A549 (cell line): ENCODE results near the gene MEPE. TPM values are rescaled to one million over a fixed set of nuclear protein-coding genes. Genes with fewer than 3 reads are reported as not detected.

Experiments
- ATAC-seq, 2 experiments: fragments of 200-7000 bp in 1 of 2; fragments of >200 bp in 1 of 2; cut with Nextera tagmentation in 1 of 2; cut with Tn5 transposase in 1 of 2; 3 replicates each; pipeline versions ENCODE4 v1.8.0 to v1.9.1; 2018 to 2020; ENCODE audit warnings: mild to moderate bottlenecking in 1 of 2, moderate library complexity in 1 of 2
- CTCF ChIA-PET: fragments of 300-600 bp; sonication (Branson Sonifier 250); formaldehyde crosslinking; extraction: SDS; loops from one replicate; lab custom pipeline; 2021; ENCODE audit warnings: antibody characterized with exemption, inconsistent platforms; lab: Yijun Ruan, JAX
- POLR2A ChIA-PET: fragments of 350-600 bp; formaldehyde crosslinking; extraction: SDS; loops from one replicate; lab custom pipeline; 2021; ENCODE audit warnings: antibody characterized with exemption, inconsistent platforms; lab: Yijun Ruan, JAX
- DNase-seq, 2 experiments: peaks; one replicate each; pipeline versions ENCODE4 v3.0.0 to v3.0.0-alpha.2; 2011 to 2016; ENCODE audit warnings: low read depth in 1 of 2, low spot score in 1 of 2
- FAIRE-seq: peaks from 2 replicates; lab custom pipeline; 2011; peaks lifted over from hg19 to GRCh38; lab: Jason Lieb, UNC
- H3K27ac ChIP-seq, 2 experiments: fragments of >200 bp; sonication (Bioruptor Twin); formaldehyde crosslinking; 3 replicates each; pipeline ENCODE4 v1.5.1; 2016 to 2017
- H3K4me1 ChIP-seq: fragments of >200 bp; sonication (Bioruptor Twin); formaldehyde crosslinking; 3 replicates; pipeline ENCODE4 v1.6.1; 2016
- H3K4me2 ChIP-seq: fragments of >200 bp; sonication (Bioruptor Twin); formaldehyde crosslinking; 3 replicates; pipeline ENCODE4 v1.6.1; 2016
- H3K4me3 ChIP-seq: fragments of >200 bp; sonication (Bioruptor Twin); formaldehyde crosslinking; 3 replicates; pipeline ENCODE4 v1.5.1; 2016
- H3K9me3 ChIP-seq: fragments of >200 bp; sonication (Bioruptor Twin); formaldehyde crosslinking; 3 replicates; pipeline ENCODE4 v1.6.1; 2016
- BHLHE40 ChIP-seq: IDR thresholded peaks from 2 replicates; pipeline ENCODE4 v1.6.1; 2012; ENCODE audit warnings: low read depth, low read length, inconsistent platforms
- CBX8 ChIP-seq: fragments of 200-600 bp; sonication (generic); IDR thresholded peaks from 2 replicates; pipeline ENCODE4 v1.6.1; 2016
- CEBPB ChIP-seq, 2 experiments: fragments of >200 bp in 1 of 2; sonication (Bioruptor Twin) in 1 of 2; formaldehyde crosslinking in 1 of 2; IDR thresholded peaks; 2 replicates each; pipeline ENCODE4 v1.6.1; 2012 to 2016
- EP300 ChIP-seq, 2 experiments: fragments of >200 bp; sonication (Bioruptor Twin); formaldehyde crosslinking; IDR thresholded peaks; 2 replicates in 1 of 2; 3 replicates in 1 of 2; pipeline ENCODE4 v1.6.1; 2016 to 2017
- FOSL2 ChIP-seq, 2 experiments: fragments of 450-650 bp in 1 of 2; fragments of >200 bp in 1 of 2; sonication (Bioruptor Twin) in 1 of 2; formaldehyde crosslinking; IDR thresholded peaks; 2 replicates each; pipeline versions ENCODE4 v1.5.0 to v1.6.1; 2016 to 2020; ENCODE audit warnings: mild to moderate bottlenecking in 1 of 2, moderate library complexity in 1 of 2
- JUNB ChIP-seq: fragments of >200 bp; sonication (Bioruptor Twin); formaldehyde crosslinking; IDR thresholded peaks from 2 replicates; pipeline ENCODE4 v1.6.1; 2016
- KDM5A ChIP-seq: fragments of 200-600 bp; sonication (generic); IDR thresholded peaks from 2 replicates; pipeline ENCODE4 v1.6.1; 2016; ENCODE audit warnings: antibody characterized with exemption, mild to moderate bottlenecking
- MAFK ChIP-seq: fragments of 450-650 bp; IDR thresholded peaks from 2 replicates; pipeline ENCODE4 v1.6.1; 2014; ENCODE audit not compliant: partially characterized antibody
- MAZ ChIP-seq: fragments of 150-350 bp; IDR thresholded peaks from 2 replicates; pipeline ENCODE4 v1.6.1; 2014; ENCODE audit warnings: antibody characterized with exemption, low read depth, low read length, borderline replicate concordance
- NFE2L2 ChIP-seq: fragments of 150-350 bp; conservative IDR thresholded peaks from 2 replicates; pipeline ENCODE4 v1.6.1; 2014; ENCODE audit warnings: low read length
- NR3C1 ChIP-seq: fragments of >200 bp; sonication (Bioruptor Twin); formaldehyde crosslinking; IDR thresholded peaks from 3 replicates; pipeline ENCODE4 v1.6.1; 2017
- SMC3 ChIP-seq: fragments of >200 bp; sonication (Bioruptor Twin); formaldehyde crosslinking; IDR thresholded peaks from 3 replicates; pipeline ENCODE4 v1.6.1; 2018; ENCODE audit warnings: inconsistent platforms
- TFCP2L1 ChIP-seq: fragments of 250-450 bp; sonication (Bioruptor Pico); IDR thresholded peaks from 2 replicates; pipeline ENCODE4 v1.5.0; 2021; ENCODE audit warnings: mild to moderate bottlenecking
- ZSCAN20 ChIP-seq: fragments of 250-450 bp; sonication (Bioruptor Pico); IDR thresholded peaks from 2 replicates; pipeline ENCODE4 v1.8.0; 2022; ENCODE audit warnings: mild to moderate bottlenecking, moderate library complexity
- WGBS: methylation state at CpG from one replicate; pipeline ENCODE4 v1.1.6; 2017; ENCODE audit errors: missing lambda C conversion rate; 5-methylcytosine and 5-hydroxymethylcytosine counted together
- polyA plus RNA-seq, 4 experiments: library from polyadenylated mRNA; depleted of rRNA in 3 of 4; stranded (reverse); fragments of >200 nt; fragmentation: RNase III in 1 of 4; extraction: RNeasy Plus Mini Kit Qiagen cat#74134 plus additional on column Dnase treatment in 1 of 4; gene quantifications; 2 replicates in 3 of 4; 3 replicates in 1 of 4; pipeline ENCODE4 v1.2.3, GENCODE V29; 2011 to 2017
- TF ChIP-seq, protein P1 (sequence below): IDR thresholded peaks from 2 replicates; pipeline ENCODE4 v1.6.1; 2012
- TF ChIP-seq, protein P2 (sequence below): IDR thresholded peaks from 2 replicates; pipeline ENCODE4 v1.6.1; 2012; ENCODE audit warnings: low read depth, borderline replicate concordance

Gene MEPE
- polyA plus RNA-seq, 2 of the 4 experiments (the other 2 are of a cell fraction) = not detected

DNA sequence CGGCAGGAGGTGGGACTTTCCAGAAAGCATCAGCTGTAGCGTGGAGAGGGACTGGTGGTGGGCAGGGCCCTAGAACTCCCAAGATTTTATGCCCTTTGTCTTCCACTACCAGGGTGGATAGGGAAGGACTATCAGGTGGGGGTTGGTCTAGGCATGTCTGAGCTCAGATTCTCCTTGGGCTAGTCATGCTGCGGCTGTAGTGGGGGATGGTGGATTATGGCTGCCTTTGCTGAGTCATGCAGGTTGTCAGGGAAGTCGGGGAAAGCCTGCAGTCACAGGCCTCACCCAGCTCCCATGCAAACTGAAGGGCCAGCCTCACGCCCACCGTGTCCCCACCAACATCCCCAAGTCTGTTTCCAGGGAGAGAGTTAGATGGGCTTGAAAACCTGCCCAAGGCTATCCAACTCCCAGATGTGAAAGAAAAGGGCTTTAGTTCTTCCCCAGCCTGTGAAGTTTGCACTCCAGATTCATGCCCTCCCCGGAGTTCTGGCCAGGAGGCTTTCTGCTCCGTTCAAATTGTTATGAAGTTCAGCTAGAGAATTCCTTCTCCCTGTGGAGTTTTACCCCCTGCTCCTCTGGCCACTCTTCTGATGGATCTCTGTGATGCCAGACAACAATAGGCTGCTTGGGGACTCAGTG is 13.4 kb upstream of the MEPE start:
- ChIA-PET POLR2A (interaction anchor here (0.6 kb wide), 1 partner anchor 32 kb away, joined by 3 read pairs; no protein-coding TSS in a partner anchor), CTCF (interaction anchor here (0.8 kb wide), 1 partner anchor 136 kb away, joined by 3 read pairs; no protein-coding TSS in a partner anchor)
- Histone ChIP-seq H3K4me2 (peak overlapping the region; percentile 35; the same call in 2 of the 3 replicates), H3K4me3 (no peak overlapping the region), H3K9me3 (no peaks in the 10 kb centered on the region), H3K27ac (peak overlapping the region; percentile 61 to 82), H3K4me1 (peaks cover 12% of the 10 kb centered on the region)
- TF ChIP-seq MAFK (peak; percentile 79), CEBPB (IDR thresholded peaks at IDR 0.05) (no peak), NFE2L2 (peak; percentile 65), FOSL2 (IDR thresholded peaks at IDR 0.05) (no peak), FOSL2 (CRISPR knock-in tag; IDR thresholded peaks at IDR 0.05) (peak; percentile 46)
- TF ChIP-seq, protein P1, sequence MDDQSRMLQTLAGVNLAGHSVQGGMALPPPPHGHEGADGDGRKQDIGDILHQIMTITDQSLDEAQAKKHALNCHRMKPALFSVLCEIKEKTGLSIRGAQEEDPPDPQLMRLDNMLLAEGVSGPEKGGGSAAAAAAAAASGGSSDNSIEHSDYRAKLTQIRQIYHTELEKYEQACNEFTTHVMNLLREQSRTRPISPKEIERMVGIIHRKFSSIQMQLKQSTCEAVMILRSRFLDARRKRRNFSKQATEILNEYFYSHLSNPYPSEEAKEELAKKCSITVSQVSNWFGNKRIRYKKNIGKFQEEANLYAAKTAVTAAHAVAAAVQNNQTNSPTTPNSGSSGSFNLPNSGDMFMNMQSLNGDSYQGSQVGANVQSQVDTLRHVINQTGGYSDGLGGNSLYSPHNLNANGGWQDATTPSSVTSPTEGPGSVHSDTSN = no peak
- 66% methylated on average over 7 of the region's 8 CpGs for WGBS
- DNase-seq (peak in 1 of 2 experiments; percentile 68), FAIRE-seq (no peak), ATAC-seq (peak in 1 of 2 experiments; percentile 80; a peak in 3 of 6 replicates)

DNA sequence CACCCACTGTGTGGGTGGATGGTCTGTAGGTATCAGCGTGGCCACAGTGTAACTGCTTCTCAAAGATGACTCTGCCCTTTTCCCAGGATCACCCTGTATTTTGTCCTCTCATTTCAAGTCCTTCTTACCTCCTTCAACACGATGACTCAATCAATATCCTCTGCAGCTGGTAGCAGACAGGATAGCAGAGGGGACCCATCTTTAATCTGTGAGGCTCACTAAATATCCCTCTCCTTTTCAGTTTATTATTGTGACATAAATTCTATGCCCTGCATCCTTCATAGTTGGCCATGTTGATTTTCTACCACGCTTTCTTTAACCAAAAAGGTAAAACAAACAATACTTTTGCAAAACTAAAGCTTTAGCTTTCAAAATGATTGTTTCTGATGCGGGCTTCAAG is 9.6 kb upstream of the MEPE start:
- H3K27ac ChIP-seq = no peak overlapping the region
- CTCF ChIA-PET = interaction anchor here (1.5 kb wide), 1 partner anchor 15 kb away, joined by 6 read pairs; no protein-coding TSS in a partner anchor
- H3K9me3 ChIP-seq = no peaks in the 10 kb centered on the region
- no peak overlapping the region for H3K4me3 ChIP-seq
- ATAC-seq (no peak), FAIRE-seq (no peak), DNase-seq (no peak)
- H3K4me2 ChIP-seq = no peak overlapping the region
- TF ChIP-seq, protein P2, sequence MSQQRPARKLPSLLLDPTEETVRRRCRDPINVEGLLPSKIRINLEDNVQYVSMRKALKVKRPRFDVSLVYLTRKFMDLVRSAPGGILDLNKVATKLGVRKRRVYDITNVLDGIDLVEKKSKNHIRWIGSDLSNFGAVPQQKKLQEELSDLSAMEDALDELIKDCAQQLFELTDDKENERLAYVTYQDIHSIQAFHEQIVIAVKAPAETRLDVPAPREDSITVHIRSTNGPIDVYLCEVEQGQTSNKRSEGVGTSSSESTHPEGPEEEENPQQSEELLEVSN = no peak
- TF ChIP-seq CBX8 (no peak), NR3C1 (no peak), KDM5A (no peak)
- 61% methylated on average over 4 of the region's 4 CpGs for WGBS
- peaks cover 12% of the 10 kb centered on the region for H3K4me1 ChIP-seq
- POLR2A ChIA-PET = no interaction called here

DNA sequence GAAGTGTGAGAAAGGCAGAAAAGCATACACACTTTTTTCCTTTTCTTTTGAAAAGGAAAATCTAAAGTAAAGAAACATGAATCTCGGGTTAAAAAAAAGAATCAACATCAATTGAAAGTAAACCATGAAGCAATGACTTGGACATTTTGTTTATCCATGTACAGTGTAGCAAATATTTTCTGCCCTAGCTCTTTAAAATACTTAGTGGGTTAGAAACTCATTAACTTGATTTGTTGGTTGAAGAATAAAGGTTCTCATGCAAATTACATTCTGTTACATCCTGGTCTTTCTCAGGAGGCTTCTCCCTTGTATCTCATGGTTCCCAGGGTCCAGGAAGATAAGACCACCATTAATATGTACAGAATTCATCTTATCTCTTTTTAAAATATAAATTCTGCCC is 9.0 kb upstream of the MEPE start:
- 15% methylated on average over 1 of the region's 1 CpG for WGBS
- TF ChIP-seq NR3C1 = no peak
- TF ChIP-seq TFCP2L1 (CRISPR knock-in tag) = no peak
- TF ChIP-seq EP300 (IDR thresholded peaks at IDR 0.05) = no peak
- no peak for FAIRE-seq
- H3K27ac ChIP-seq = no peak overlapping the region
- no peak for DNase-seq
- no peak overlapping the region for H3K4me2 ChIP-seq
- ChIA-PET POLR2A (no interaction called here), CTCF (interaction anchor here (1.5 to 3.6 kb wide), 2 partner anchors 15 kb away, joined by 6 to 15 read pairs; no protein-coding TSS in a partner anchor)
- H3K4me3 ChIP-seq = no peak overlapping the region
- H3K4me1 ChIP-seq = peaks cover 12% of the 10 kb centered on the region
- H3K9me3 ChIP-seq = no peaks in the 10 kb centered on the region
- ATAC-seq = no peak

DNA sequence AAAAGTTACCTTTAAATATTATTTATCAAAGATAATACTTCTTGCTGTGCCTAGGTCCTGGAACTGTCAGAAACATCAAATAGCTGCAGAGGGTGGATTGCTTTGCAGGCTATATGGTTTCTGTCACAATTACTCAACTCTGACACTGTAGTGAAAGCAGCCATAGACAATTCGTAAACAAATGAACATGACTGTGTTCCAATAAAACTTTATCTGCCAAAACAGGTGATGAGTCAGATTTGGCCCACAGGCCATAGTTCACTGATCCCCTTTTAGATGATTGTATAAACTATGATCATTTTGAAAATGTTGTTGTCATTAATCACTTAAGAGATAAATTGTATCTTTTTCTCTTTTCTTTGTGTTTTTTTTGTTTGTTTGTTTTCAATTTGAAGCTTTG is 8.4 kb upstream of the MEPE start:
- H3K4me1 ChIP-seq = peaks cover 6% of the 10 kb centered on the region
- POLR2A ChIA-PET = no interaction called here
- WGBS = 35% methylated on average over 1 of the region's 1 CpG
- no peaks in the 10 kb centered on the region for H3K9me3 ChIP-seq
- CTCF ChIA-PET = interaction anchor here (1.3 to 3.6 kb wide), 3 partner anchors 14 to 280 kb away, joined by 4 to 15 read pairs (median 6); no protein-coding TSS in a partner anchor
- ATAC-seq (no peak), FAIRE-seq (no peak), DNase-seq (no peak)
- no peak overlapping the region for H3K4me2 ChIP-seq
- TF ChIP-seq MAZ = no peak
- no peak for TF ChIP-seq FOSL2 (IDR thresholded peaks at IDR 0.05)
- peak; percentile 26; the same call in 1 of the 2 replicates for TF ChIP-seq FOSL2 (CRISPR knock-in tag; IDR thresholded peaks at IDR 0.05)
- TF ChIP-seq SMC3 = no peak
- no peak for TF ChIP-seq ZSCAN20 (CRISPR knock-in tag)
- no peak for TF ChIP-seq BHLHE40
- TF ChIP-seq JUNB = no peak
- TF ChIP-seq, protein P2 = no peak
- H3K4me3 ChIP-seq = no peak overlapping the region
- no peak overlapping the region for H3K27ac ChIP-seq
